Fibroblast of mammary gland (primary cell): Measurements from ENCODE around the gene FSIP1.

Experiments used
- DNase-seq: peaks from one replicate; pipeline ENCODE4 v3.0.0-alpha.2; 2010; ENCODE audit warnings: low read depth
- H3K4me3 ChIP-seq: 2 replicates; pipeline ENCODE4 v1.5.1; 2011; ENCODE audit warnings: low read depth, mild to moderate bottlenecking, low read length, moderate library complexity; ENCODE audit not compliant: control insufficient read depth
- CTCF ChIP-seq: conservative IDR thresholded peaks from 2 replicates; pipeline ENCODE4 v1.5.1; 2011; ENCODE audit warnings: low read depth, low read length, inconsistent platforms; ENCODE audit not compliant: control insufficient read depth, insufficient read depth

Gene FSIP1

GRCh38 chr15:39746176-39746575, 36.5 kb downstream of the FSIP1 start:
- DNase-seq = peak; percentile 44
- no peak for TF ChIP-seq CTCF

GRCh38 chr15:39745415-39745814, 37.2 kb downstream of the FSIP1 start:
- no peak for TF ChIP-seq CTCF
- no peak overlapping the region for H3K4me3 ChIP-seq
- DNase-seq = no peak

More at GRCh38 chr15:39746176-39746575, 36.5 kb downstream of the FSIP1 start:
- no peak overlapping the region for H3K4me3 ChIP-seq

- DNase-seq = no peak
- no peak overlapping the region for H3K4me3 ChIP-seq
- no peak for TF ChIP-seq CTCF
These were observed 38.1 kb downstream of the FSIP1 start for GRCh38 chr15:39744334-39745103.

GRCh38 chr15:39743611-39744010, 39.0 kb downstream of the FSIP1 start:
- no peak for TF ChIP-seq CTCF
- no peak for DNase-seq

GRCh38 chr15:39741258-39741657, 41.4 kb downstream of the FSIP1 start:
- no peak overlapping the region for H3K4me3 ChIP-seq

More at GRCh38 chr15:39743611-39744010, 39.0 kb downstream of the FSIP1 start:
- no peak overlapping the region for H3K4me3 ChIP-seq

GRCh38 chr15:39738998-39739397, 43.6 kb downstream of the FSIP1 start:
- no peak for TF ChIP-seq CTCF
- H3K4me3 ChIP-seq = no peak overlapping the region
- no peak for DNase-seq

More at GRCh38 chr15:39741258-39741657, 41.4 kb downstream of the FSIP1 start:
- TF ChIP-seq CTCF = no peak
- DNase-seq = peak; percentile 75
